GM18498 (cell line): ENCODE data around the gene ING5.
"Not testable (repeated sequence)": the region's sequence is repeated elsewhere in the genome, so short reads cannot be mapped to it uniquely, and the experiment has no call there.

Experiments
- ATAC-seq: cut with Tn5 transposase; IDR thresholded peaks from one replicate; pipeline ENCODE4 v1.9.1; 2021; ENCODE audit warnings: mild to moderate bottlenecking, moderate library complexity; ENCODE audit not compliant: unreplicated experiment

ING5 gene

GRCh38 chr2:241759067-241759807 is 57.4 kb downstream of the ING5 start:
- no peak for ATAC-seq

DNA sequence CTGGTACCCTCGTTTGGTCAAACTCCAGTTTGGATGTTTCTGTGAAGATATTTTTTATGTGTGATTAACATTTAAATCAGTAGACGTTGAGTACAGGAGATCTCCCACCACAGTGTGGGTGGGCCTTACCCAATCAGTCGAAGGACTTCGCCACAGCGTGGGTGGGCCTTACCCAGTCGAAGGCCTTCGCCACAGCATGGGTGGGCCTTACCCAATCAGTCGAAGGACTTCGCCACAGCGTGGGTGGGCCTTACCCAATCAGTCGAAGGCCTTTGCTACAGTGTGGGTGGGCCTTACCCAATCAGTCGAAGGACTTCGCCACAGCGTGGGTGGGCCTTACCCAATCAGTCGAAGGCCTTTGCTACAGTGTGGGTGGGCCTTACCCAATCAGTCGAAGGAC is 58.1 kb downstream of the ING5 start:
- not testable (repeated sequence) for ATAC-seq

DNA sequence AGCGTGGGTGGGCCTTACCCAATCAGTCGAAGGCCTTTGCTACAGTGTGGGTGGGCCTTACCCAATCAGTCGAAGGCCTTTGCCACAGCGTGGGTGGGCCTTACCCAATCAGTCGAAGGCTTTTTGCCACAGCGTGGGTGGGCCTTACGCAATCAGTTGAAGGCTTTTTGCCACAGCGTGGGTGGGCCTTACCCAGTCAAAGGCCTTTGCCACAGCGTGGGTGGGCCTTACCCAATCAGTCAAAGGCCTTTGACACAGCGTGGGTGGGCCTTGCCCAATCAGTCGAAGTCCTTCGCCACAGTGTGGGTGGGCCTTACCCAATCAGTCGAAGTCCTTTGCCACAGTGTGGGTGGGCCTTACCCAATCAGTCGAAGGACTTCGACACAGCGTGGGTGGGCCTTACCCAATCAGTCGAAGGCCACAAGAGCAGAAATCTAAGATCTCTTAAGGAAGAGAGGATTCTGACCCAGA is 58.5 kb downstream of the ING5 start:
- ATAC-seq = no peak

GRCh38 chr2:241762321-241762932 is 60.6 kb downstream of the ING5 start:
- no peak for ATAC-seq

- ATAC-seq = no peak
Measured at GRCh38 chr2:241762933-241763369, 61.1 kb downstream of the ING5 start.

GRCh38 chr2:241763551-241764274 is 61.9 kb downstream of the ING5 start:
- no peak for ATAC-seq

DNA sequence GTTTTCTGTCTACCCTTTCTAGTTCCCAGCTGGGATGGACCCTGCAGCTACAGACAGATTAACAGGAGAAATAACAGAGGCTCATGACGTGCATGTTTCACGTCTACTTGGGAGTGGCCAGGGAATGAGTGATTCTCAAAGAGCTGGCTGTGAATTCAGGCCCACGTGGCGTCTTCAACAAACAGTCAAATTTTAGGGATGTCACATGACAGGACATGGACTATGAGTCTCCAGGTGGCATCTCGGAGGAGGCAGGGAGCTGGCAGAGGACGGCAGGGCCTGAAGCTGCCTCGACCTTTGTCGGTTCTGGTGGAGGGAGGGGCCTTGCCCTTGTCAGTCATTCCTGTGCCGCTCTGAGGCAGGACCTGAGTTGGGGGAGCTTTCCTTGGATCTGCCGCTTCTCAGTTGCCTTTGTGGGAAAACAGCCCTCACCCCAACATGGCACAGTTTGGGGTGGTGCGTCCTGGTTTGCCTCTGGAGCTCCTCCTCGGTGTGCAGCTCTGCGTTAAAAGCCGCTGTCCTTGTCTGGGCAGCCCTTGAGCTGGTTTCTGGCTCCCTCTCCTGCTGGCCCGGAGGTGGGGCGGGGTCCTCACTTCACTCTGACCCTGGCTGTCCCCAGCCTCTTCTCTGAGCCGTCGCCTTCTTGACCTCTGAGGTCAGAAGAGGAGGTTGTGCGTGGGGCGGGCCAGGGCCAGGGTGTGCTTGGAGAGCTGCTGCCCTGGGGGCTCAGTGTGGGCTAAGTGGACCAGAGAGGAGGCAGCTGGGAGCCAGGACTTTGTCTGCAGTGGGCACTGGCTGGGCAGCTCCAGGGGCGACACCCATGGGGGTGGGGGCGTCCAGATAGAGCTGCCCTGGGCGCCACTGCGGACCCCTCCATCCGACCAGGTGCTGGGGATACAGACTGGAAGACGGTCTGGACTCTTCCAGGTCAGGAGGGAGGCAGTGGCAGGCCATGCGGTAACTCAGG is 62.7 kb downstream of the ING5 start:
- ATAC-seq = no peak

DNA sequence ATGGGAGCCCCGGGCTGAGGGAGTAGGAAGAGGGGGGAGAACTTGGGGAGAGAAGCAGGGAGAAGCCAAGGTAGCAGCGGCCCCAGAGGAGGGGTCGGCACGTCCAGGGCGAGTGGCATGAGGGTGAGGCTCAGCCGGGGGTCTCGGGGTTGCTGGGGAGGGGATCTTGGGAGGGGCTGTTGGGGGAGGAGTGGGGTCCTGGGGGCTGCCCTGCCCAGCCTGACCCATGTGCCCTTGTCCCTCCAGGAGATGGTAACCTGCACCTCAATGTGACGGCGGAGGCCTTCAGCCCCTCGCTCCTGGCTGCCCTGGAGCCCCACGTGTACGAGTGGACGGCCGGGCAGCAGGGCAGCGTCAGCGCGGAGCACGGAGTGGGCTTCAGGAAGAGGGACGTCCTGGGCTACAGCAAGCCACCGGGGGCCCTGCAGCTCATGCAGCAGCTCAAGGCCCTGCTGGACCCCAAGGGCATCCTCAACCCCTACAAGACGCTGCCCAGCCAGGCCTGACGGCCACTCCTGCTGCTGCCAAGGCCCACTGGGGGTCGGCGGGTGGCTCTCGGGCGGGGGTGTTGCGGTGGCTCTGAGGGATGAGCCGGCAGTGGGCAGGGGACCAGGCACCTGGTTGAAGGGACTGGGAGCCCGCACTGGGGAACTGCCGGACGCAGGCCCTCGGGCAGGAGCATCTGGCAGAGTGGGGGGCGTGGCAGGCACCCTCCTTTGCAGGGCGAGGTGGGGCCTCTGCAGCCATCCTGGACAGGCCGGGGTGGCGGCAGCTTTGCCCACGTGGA is 65.8 kb downstream of the ING5 start:
- ATAC-seq = no peak

- ATAC-seq = no peak
Measured at GRCh38 chr2:241768251-241768711, 66.4 kb downstream of the ING5 start.

DNA sequence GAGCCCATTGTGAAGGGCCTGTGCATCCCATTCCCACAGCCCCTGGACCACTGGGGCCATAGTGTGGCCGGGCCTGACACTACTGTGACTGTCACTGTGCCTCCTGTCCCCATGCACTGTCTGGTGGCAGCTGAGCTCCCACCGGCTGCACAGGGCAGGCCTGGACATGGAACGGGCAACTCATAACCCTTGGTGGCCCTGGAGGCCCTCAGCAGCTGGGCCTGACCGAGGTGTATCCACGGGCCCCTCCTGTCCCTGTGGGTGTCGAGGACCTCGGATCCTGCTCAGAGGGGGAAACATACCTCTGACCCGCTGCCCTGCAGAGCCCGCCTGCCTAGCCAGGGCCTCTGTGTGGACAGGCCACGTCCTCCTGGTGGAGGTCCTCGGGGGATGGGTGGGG is 67.0 kb downstream of the ING5 start:
- no peak for ATAC-seq

- ATAC-seq = no peak
Measured at GRCh38 chr2:241769819-241770184, 68.0 kb downstream of the ING5 start.

DNA sequence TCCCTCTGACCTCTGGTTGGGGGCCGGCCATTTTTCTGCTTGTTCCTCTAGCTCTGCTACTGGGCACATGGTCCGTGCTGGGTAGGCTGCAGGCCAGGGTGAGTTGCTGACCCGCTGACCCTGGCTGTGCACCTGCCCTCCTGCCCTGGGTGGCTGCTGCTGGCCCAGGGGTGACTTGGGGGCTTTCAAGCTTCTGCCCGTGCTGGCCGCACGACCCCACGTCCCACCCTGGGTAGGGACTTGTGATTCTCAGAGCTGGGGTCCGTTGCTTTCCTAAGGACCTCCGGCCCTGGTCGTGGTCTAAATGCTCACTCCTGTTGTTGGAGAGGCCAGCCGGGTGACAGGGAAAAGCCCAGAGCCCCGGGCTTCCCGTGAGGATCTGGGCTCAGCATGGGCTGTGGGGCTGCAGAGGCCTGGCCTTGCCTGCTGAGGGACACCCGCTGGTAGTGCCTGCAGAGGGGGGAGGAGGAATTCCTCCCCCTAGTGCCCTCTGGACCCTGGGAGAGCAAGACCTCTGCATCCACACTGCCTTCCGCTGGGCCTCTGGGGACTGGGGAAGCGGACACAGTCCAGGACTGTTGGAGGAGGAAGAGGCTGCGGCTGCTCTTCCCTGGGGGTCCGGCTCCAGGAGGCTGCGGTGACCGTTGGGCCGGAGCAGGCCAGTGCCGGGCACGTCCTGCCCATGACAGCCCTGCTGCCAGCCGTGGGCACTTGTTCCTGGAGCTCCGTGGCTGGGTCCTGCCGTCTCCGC is 68.5 kb downstream of the ING5 start:
- no peak for ATAC-seq

- no peak for ATAC-seq
Measured at GRCh38 chr2:241770936-241771285, 69.1 kb downstream of the ING5 start.

DNA sequence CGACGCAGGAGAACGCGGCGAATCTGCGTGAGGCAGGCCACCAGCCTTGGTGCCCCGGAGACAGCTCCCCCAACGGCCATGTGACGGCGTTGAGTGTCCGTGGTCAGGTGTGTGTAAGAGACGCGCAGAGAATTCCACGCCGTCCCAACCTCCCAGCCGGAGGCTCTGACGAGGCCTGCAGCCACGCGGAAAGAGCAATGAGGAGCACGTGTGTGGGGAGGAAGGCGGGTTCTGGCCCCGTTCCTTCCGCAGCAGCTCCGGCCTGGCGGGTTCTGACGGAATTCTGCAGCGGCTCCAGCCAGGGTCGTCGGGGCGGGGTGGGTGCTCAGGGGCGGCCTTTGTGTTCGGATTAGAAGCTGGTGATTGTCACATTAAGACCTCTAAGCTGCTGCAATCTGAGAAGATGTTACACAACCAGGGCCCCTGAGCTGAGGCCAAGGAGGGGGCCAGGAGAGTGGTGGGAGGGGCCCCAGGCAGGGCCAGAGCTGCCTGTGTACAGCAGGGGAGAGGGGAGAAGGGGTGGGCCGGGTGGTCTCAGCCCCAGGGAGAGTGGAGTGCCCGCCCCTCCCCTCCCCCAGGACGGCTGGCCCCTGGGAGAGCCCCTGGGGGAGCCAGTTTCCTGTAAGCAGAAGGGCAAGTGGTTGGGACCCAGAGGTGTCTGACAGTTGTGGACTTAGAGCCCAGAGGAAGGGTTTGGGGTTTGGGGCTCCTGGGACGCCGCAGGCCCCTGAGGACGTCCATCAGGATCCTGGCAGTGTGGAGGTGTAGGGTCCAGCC is 69.6 kb downstream of the ING5 start:
- no peak for ATAC-seq

DNA sequence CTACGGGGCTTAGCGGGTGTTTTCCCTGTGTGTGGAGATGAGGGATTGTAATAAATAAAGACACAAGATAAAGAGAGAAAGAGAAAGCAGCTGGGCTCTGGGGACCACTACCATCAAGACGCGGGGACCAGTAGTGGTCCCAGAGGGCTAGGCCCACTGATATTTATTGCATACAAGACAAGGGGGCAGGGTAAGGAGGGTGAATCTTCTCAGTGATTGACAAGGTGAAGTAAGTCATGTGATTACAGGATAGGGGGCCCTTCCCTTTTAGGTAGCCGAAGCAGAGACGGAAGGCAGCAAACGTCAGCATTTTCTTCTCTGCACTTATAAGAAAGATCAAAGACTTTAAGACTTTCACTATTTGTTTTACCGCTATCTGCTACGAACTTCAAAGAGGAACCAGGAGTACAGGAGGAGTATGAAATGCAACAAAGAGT is 70.2 kb downstream of the ING5 start:
- ATAC-seq = no peak

DNA sequence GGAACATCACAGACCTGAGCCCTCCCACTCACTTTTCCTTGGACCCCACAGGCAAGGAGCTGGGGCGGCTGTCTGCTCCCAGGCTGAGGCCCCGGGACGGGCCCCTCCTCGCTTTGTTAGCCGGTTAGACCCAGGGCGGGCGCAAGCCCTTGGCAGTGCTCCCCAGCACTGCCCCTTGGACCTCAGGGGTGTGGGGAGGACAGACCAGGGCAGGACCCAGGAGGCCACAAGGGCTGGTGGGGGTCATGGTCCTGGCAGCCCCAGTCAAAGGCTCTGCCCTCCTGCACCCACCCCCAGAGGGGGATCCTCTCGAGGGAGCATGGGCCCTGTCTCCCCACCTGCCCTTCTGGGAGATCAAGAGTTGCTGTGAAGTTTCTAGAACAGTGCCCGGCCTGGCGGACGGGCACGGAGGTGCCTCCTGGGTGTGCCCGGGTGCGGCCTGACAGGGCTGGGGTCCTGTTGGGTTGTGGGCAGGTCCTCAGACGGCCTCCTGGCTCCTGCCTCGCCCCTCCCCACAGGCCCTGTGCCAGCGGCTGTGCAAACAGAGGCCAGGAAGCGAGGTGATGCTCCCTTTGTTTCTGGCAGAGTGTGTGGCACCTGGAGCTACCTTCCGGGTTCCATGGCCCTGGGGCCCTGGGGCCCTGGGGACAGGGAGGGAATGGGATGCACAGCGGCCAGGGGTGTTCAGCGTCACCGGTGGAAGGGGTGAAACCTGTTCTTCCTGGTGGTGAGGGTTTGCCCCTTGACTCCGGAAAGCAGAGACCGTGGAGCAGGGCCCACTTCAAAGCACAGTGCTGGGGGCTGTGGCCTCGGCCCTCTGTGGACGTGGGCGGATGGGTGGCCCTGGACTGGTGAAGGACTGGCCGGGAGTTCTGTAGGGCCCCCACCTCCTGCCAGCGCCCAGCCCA is 71.9 kb downstream of the ING5 start:
- no peak for ATAC-seq

- ATAC-seq = no peak
Measured at GRCh38 chr2:241774419-241775222, 72.8 kb downstream of the ING5 start.
